ENCODE measurements around the gene RXFP3.
"Not testable (repeated sequence)": the region's sequence is repeated elsewhere in the genome, so short reads cannot be mapped to it uniquely, and the experiment has no call there.

Gene RXFP3

GRCh38 chr5:33936381-33937016, at the start of gene RXFP3:
TSS of gene RXFP3 (plus strand) at chr5:33936386. CDS start at chr5:33936741, 355 bp downstream.
- no peak for DNase-seq

GRCh38 chr5:33887268-33887667, 48.9 kb upstream of the RXFP3 start:
- no peak for DNase-seq

GRCh38 chr5:33888587-33888986, 47.6 kb upstream of the RXFP3 start:
- DNase-seq = no peak

- no peak for DNase-seq
Observed at GRCh38 chr5:33890131-33891032, 45.8 kb upstream of the RXFP3 start.

- no peak for DNase-seq
Observed at GRCh38 chr5:33891446-33891787, 44.8 kb upstream of the RXFP3 start.

GRCh38 chr5:33891788-33892619, 44.2 kb upstream of the RXFP3 start, which contains the start of gene ADAMTS12:
TSS of gene ADAMTS12 (minus strand) at chr5:33891990. CDS start at chr5:33891856, 134 bp downstream.
- DNase-seq = peak; percentile 58

GRCh38 chr5:33892620-33893137, 43.5 kb upstream of the RXFP3 start:
- no peak for DNase-seq

- no peak for DNase-seq
Observed at GRCh38 chr5:33894566-33894965, 41.6 kb upstream of the RXFP3 start.

GRCh38 chr5:33901156-33901555, 35.0 kb upstream of the RXFP3 start:
- no peak for DNase-seq

GRCh38 chr5:33903118-33903517, 33.1 kb upstream of the RXFP3 start:
- DNase-seq = no peak

- DNase-seq = no peak
Observed at GRCh38 chr5:33905381-33905780, 30.8 kb upstream of the RXFP3 start.

- not testable (repeated sequence) for DNase-seq
Observed at GRCh38 chr5:33906248-33906647, 29.9 kb upstream of the RXFP3 start.

- not testable (repeated sequence) for DNase-seq
Observed at GRCh38 chr5:33914844-33915243, 21.3 kb upstream of the RXFP3 start.

- DNase-seq = no peak
Observed at GRCh38 chr5:33921002-33921401, 15.2 kb upstream of the RXFP3 start.

GRCh38 chr5:33925278-33925677, 10.9 kb upstream of the RXFP3 start:
- DNase-seq = no peak

GRCh38 chr5:33927685-33928084, 8.5 kb upstream of the RXFP3 start:
- no peak for DNase-seq

- no peak for DNase-seq
Observed at GRCh38 chr5:33928283-33928682, 7.9 kb upstream of the RXFP3 start.

- DNase-seq = no peak
Observed at GRCh38 chr5:33929925-33930690, 6.1 kb upstream of the RXFP3 start.

- DNase-seq = no peak
Observed at GRCh38 chr5:33931136-33931535, 5.0 kb upstream of the RXFP3 start.

GRCh38 chr5:33933723-33934169, 2.4 kb upstream of the RXFP3 start:
- no peak for DNase-seq

- DNase-seq = no peak
Observed at GRCh38 chr5:33934176-33934575, 2.0 kb upstream of the RXFP3 start.

- DNase-seq = peak; percentile 65
Observed at GRCh38 chr5:33936004-33936380, 194 bp upstream of the RXFP3 start.

Data from NCI-H748 treated with DMSO at 0.1 percent for 48 hours (cell line).